Activated CD8-positive, alpha-beta memory T cell treated with anti-CD3 and anti-CD28 coated beads for 48 hours (primary cell): ENCODE data around the gene MYO9A.
"Not testable (repeated sequence)": the region's sequence is repeated elsewhere in the genome, so short reads cannot be mapped to it uniquely, and the experiment has no call there.

Experiments used
- DNase-seq, 3 experiments: peaks; one replicate each; pipeline ENCODE4 v3.0.0-alpha.2; 2020; ENCODE audit warnings: low read depth in 2 of 3, low spot score in 2 of 3

Gene MYO9A

GRCh38 chr15:72141171-72142084 is 23.5 kb upstream of the MYO9A start:
- no peak for DNase-seq

- DNase-seq = no peak
These were observed 22.1 kb upstream of the MYO9A start for GRCh38 chr15:72140088-72140487.

GRCh38 chr15:72139667-72140066 is 21.7 kb upstream of the MYO9A start:
- no peak for DNase-seq

GRCh38 chr15:72136170-72137051 is 18.5 kb upstream of the MYO9A start:
- no peak for DNase-seq

GRCh38 chr15:72135719-72136118 is 17.8 kb upstream of the MYO9A start:
- DNase-seq = no peak

GRCh38 chr15:72133211-72133610 is 15.3 kb upstream of the MYO9A start:
- no peak for DNase-seq

- DNase-seq = no peak
These were observed 14.0 kb upstream of the MYO9A start for GRCh38 chr15:72131922-72132321.

- DNase-seq = no peak
These were observed 12.3 kb upstream of the MYO9A start for GRCh38 chr15:72130272-72130671.

- DNase-seq = no peak
These were observed 10.4 kb upstream of the MYO9A start for GRCh38 chr15:72128359-72128758.

- DNase-seq = no peak
These were observed 9.9 kb upstream of the MYO9A start for GRCh38 chr15:72127724-72128322.

GRCh38 chr15:72124218-72124617 is 6.3 kb upstream of the MYO9A start:
- DNase-seq = no peak

GRCh38 chr15:72117486-72118016 is 399 bp downstream of the MYO9A start:
- peak in 2 of 3 experiments; percentile 42 to 59 for DNase-seq

- peak in 2 of 3 experiments; percentile 4 to 5 for DNase-seq
These were observed 1.0 kb downstream of the MYO9A start for GRCh38 chr15:72116731-72117485.

- DNase-seq = no peak
These were observed 4.5 kb downstream of the MYO9A start for GRCh38 chr15:72113347-72114031.

GRCh38 chr15:72112805-72113204 is 5.1 kb downstream of the MYO9A start:
- DNase-seq = no peak

- DNase-seq = no peak
These were observed 5.8 kb downstream of the MYO9A start for GRCh38 chr15:72112116-72112515.

- DNase-seq = no peak
These were observed 7.6 kb downstream of the MYO9A start for GRCh38 chr15:72110355-72110754.

GRCh38 chr15:72106068-72106467 is 11.9 kb downstream of the MYO9A start:
- no peak for DNase-seq

- no peak for DNase-seq
These were observed 12.8 kb downstream of the MYO9A start for GRCh38 chr15:72105111-72105510.

GRCh38 chr15:72100551-72100950 is 17.4 kb downstream of the MYO9A start:
- not testable (repeated sequence) for DNase-seq
